ENCODE measurements around the gene FOXI2.

GRCh38 chr10:127735723-127736221 is 1.2 kb upstream of the FOXI2 start:
- no peak for TF ChIP-seq CTCF (IDR thresholded peaks at IDR 0.05)
- TF ChIP-seq POLR2A (IDR thresholded peaks at IDR 0.05): no peak
